Calu3 (cell line): ENCODE results near the gene NHERF2. TPM values are rescaled to one million over a fixed set of nuclear protein-coding genes. Genes with fewer than 3 reads are reported as not detected.
"Not testable (repeated sequence)": the region's sequence is repeated elsewhere in the genome, so short reads cannot be mapped to it uniquely, and the experiment has no call there.

ENCODE experiments used
- BruUV-seq: library from RNA; stranded (reverse); fragments of 400-500 nt; replicated peaks from 2 replicates; lab custom pipeline; 2021; lab: Mats Ljungman, UMichigan
- CTCF ChIA-PET: fragments of 300-600 bp; sonication (Branson Sonifier 250); formaldehyde crosslinking; loops from one replicate; lab custom pipeline; 2022; ENCODE audit warnings: antibody characterized with exemption; lab: Charles Lee
- DNase-seq: peaks from one replicate; pipeline ENCODE4 v3.0.0; 2022
- H3K27ac Mint-ChIP-seq: one replicate; pipeline ENCODE4 v1.8.0; 2022; ENCODE audit warnings: mixed read lengths; ENCODE audit not compliant: unreplicated experiment
- H3K27me3 Mint-ChIP-seq: one replicate; pipeline ENCODE4 v1.8.0; 2022; ENCODE audit warnings: mixed read lengths; ENCODE audit not compliant: unreplicated experiment
- H3K36me3 Mint-ChIP-seq: one replicate; pipeline ENCODE4 v1.8.0; 2022; ENCODE audit warnings: mild to moderate bottlenecking, moderate library complexity, mixed read lengths; ENCODE audit not compliant: insufficient read depth, unreplicated experiment
- H3K4me1 Mint-ChIP-seq: one replicate; pipeline ENCODE4 v1.8.0; 2022; ENCODE audit warnings: mild to moderate bottlenecking, low read depth, mixed read lengths; ENCODE audit not compliant: unreplicated experiment
- H3K4me3 Mint-ChIP-seq: one replicate; pipeline ENCODE4 v1.8.0; 2022; ENCODE audit warnings: mild to moderate bottlenecking, low read depth, moderate library complexity, mixed read lengths; ENCODE audit not compliant: unreplicated experiment
- H3K9me3 Mint-ChIP-seq: one replicate; pipeline ENCODE4 v1.8.0; 2022; ENCODE audit warnings: low read depth, mixed read lengths; ENCODE audit not compliant: unreplicated experiment
- intact Hi-C: fragments of 100-400 bp; cut with micrococcal nuclease; formaldehyde crosslinking; loops from one replicate; pipeline ENCODE4 v1.10.0; 2022; ENCODE audit not compliant: unreplicated experiment
- total RNA-seq: library from RNA; stranded (reverse); gene quantifications from 2 replicates; pipeline ENCODE4 v1.2.3, GENCODE V29; 2022
- TF ChIP-seq, protein P1 (sequence below): fragments of 200-600 bp; IDR thresholded peaks from one replicate; pipeline ENCODE4 v1.8.0; 2022; ENCODE audit warnings: antibody characterized with exemption; ENCODE audit not compliant: unreplicated experiment

Gene NHERF2
- total RNA-seq, 1 experiment from 2014 or later: 15.7 TPM

DNA sequence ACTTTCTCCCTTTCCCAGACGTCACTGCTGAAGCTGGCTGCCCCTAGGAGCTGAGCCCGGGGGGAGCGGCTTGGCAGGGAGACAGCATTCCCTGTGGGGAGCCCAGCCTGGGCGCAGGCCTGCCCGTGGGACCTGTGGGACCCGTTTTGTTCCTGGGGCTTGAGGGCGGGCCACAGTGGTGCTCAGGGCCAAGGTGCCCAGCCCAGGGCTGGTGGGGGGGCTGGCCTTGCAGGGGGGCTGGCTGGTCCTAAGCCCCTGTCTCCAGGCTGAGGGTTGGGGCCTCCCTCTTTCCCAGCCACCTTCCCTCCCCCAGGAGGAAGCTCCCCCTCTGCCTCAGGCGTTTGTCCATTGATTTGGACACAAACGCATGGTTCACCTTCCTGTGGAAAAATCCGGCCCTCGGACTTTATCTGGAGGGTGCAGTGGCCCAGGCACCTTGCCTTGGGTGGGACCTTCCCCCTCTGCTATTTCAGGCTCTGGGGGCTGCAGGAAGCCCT lies 4.4 kb downstream of the NHERF2 start:
- no peak for DNase-seq
- intact Hi-C loops: no loop called here
- Mint-ChIP-seq H3K27ac (no peak overlapping the region), H3K36me3 (peaks cover 11% of the 10 kb centered on the region), H3K27me3 (no peaks in the 10 kb centered on the region), H3K9me3 (no peaks in the 10 kb centered on the region), H3K4me1 (peaks cover 9% of the 10 kb centered on the region), H3K4me3 (no peak overlapping the region)
- TF ChIP-seq, protein P1, sequence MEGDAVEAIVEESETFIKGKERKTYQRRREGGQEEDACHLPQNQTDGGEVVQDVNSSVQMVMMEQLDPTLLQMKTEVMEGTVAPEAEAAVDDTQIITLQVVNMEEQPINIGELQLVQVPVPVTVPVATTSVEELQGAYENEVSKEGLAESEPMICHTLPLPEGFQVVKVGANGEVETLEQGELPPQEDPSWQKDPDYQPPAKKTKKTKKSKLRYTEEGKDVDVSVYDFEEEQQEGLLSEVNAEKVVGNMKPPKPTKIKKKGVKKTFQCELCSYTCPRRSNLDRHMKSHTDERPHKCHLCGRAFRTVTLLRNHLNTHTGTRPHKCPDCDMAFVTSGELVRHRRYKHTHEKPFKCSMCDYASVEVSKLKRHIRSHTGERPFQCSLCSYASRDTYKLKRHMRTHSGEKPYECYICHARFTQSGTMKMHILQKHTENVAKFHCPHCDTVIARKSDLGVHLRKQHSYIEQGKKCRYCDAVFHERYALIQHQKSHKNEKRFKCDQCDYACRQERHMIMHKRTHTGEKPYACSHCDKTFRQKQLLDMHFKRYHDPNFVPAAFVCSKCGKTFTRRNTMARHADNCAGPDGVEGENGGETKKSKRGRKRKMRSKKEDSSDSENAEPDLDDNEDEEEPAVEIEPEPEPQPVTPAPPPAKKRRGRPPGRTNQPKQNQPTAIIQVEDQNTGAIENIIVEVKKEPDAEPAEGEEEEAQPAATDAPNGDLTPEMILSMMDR: no peak
- no TSS peak for BruUV-seq
- CTCF ChIA-PET: interaction anchor here (0.7 kb wide), 1 partner anchor 1660 kb away, joined by 4 read pairs; no protein-coding TSS in a partner anchor

DNA sequence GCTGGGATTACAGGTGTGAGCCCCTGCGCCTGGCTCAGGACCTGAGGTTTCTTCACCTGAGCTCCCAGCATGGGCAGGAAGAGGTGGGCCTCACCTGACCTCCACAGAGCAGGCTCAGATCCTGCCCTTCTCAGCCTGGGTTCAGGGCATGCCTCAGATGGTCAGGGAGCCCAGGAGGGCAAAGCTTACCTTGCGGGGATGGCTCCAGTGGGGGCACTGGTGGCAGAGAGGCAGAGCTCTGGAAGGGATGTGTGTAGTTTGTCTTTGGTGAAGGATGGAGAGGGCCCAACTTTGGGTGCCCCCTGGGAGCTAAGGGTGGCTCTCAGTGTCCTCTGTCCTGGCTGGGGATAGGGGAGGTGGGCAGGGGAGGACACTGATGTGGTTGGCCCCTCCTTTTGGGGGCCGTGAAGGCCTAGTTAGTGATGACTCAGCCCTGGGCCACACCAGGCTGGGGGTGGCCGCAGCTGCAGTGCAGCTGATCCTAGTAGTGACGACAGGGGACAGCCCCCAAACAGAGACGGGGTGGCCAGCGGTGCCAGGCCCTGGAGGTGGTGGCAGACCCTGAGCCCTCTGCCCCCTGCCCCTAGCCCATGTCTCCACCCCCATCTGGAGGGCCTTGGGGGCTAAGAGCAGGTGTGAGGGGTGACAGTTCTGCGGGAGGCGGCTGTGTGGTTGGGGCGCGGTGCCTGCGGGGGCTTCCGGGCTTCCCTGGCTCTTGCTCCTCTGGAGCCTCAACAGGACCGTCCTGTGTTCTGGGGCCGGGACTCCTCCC lies 5.8 kb downstream of the NHERF2 start:
- Mint-ChIP-seq H3K4me1 (peaks cover 7% of the 10 kb centered on the region), H3K27ac (no peak overlapping the region), H3K27me3 (no peaks in the 10 kb centered on the region), H3K9me3 (no peaks in the 10 kb centered on the region), H3K36me3 (peaks cover 17% of the 10 kb centered on the region), H3K4me3 (no peak overlapping the region)
- intact Hi-C loops: no loop called here
- no TSS peak for BruUV-seq
- no peak for DNase-seq
- CTCF ChIA-PET: no interaction called here
- TF ChIP-seq, protein P1: no peak

DNA sequence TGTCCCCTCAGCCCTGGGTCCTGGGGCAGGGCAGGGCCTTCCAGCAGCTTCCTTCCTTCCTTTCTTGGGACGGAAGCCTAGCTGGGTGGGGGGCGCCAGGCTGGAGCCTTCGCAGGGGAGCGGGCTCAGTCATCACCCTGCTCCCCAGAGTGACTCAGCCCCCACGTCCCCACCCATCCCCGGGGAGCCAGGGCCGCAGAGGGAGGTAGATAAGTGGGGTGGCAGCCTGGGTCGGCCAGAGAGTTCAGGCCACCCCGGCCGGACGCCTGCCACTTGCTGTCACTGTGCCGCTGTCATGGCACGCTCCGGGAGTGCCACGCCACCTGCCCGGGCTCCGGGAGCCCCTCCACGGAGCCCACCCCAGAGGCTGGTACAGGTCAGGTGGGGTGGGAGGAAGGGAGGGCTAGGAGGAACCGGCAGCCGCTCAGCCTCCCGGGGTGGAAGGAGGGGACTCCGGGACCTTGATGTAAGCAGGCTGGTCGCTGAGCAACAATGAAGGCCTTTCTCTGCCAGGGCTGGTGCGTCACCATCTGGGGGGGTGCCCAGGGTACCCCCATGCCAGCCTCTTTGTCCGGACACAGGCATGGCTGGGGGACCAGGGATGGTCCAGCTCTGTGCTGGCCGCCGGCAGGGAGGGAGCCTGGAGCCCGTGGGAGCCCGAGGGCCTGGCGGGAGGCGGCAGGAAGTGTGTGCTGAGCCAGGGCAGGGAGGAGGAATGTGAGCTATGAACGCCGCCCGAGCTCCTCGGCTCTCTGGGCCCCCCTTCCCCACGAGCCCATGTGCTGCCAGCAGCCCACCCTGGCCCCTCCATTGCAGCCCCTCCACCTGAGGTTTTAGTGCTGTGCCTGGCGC lies 6.6 kb downstream of the NHERF2 start:
- TF ChIP-seq, protein P1: no peak
- CTCF ChIA-PET: interaction anchor here (0.7 kb wide), 1 partner anchor 25 kb away, joined by 3 read pairs; no protein-coding TSS in a partner anchor
- Mint-ChIP-seq H3K27ac (no peak overlapping the region), H3K27me3 (no peaks in the 10 kb centered on the region), H3K9me3 (no peaks in the 10 kb centered on the region), H3K36me3 (peaks cover 13% of the 10 kb centered on the region), H3K4me1 (no peaks in the 10 kb centered on the region), H3K4me3 (no peak overlapping the region)
- no TSS peak for BruUV-seq
- peak; percentile 45 for DNase-seq
- intact Hi-C loops: no loop called here

DNA sequence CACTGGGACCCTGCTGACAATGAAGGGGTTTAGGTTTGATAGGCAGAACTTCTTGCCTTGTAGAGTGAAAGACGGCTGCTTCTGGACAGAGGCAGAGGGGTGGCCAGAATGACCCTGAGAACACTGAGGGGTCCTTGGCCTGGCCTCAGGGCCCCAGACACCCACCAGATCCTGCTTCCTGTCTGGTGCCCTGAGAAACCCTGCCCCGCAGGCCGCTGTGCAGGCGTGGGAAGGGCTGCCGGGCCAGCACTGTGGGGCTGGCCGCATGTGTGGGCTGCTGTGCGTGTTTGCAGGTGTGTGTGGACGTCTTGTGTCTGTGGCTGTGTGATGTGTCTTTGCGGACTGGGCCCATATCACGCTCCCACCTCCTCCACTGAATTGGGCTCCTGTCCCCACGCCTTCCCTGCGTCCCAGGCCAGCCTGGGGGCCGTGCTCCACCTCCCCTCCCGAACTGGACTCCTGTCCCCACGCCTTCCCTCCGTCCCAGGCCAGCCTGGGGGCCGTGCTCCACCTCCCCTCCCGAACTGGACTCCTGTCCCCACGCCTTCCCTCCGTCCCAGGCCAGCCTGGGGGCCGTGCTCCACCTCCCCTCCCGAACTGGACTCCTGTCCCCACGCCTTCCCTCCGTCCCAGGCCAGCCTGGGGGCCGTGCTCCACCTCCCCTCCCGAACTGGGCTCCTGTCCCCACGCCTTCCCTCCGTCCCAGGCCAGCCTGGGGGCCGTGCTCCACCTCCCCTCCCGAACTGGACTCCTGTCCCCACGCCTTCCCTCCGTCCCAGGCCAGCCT lies 7.4 kb downstream of the NHERF2 start:
- CTCF ChIA-PET: interaction anchor here (0.7 kb wide), 1 partner anchor 26 kb away, joined by 3 read pairs; no protein-coding TSS in a partner anchor
- BruUV-seq, H3K27me3 Mint-ChIP-seq, H3K4me3 Mint-ChIP-seq, H3K9me3 Mint-ChIP-seq, H3K4me1 Mint-ChIP-seq, intact Hi-C loops, H3K27ac Mint-ChIP-seq, DNase-seq: not testable (repeated sequence)
- H3K36me3 Mint-ChIP-seq: peaks cover 18% of the 10 kb centered on the region
